GM12891 (cell line): ENCODE measurements around the gene CNGB1.

Experiments
- POLR2A ChIP-seq: IDR thresholded peaks from 2 replicates; pipeline ENCODE4 v1.6.1; 2011; ENCODE audit warnings: low read depth, low read length, control low read depth
- POLR2AphosphoS5 ChIP-seq: IDR thresholded peaks from 2 replicates; pipeline ENCODE4 v1.6.1; 2011; ENCODE audit warnings: low read depth, low read length, control low read depth
- TAF1 ChIP-seq: IDR thresholded peaks from 2 replicates; pipeline ENCODE4 v1.6.1; 2011; ENCODE audit warnings: low read depth, low read length, control low read depth

- TF ChIP-seq POLR2AphosphoS5 (no peak), TAF1 (no peak), POLR2A (no peak)
Observed at GRCh38 chr16:57915267-57915666, 55.7 kb downstream of the CNGB1 start.
